Measurements from ENCODE around the gene USP6NL. TPM values are rescaled to one million over a fixed set of nuclear protein-coding genes. Genes with fewer than 3 reads are reported as not detected.

Gene USP6NL
- total and polyA plus RNA-seq, 10 of the 15 experiments (the other 5 are each of a cell fraction or from before 2014, with no cell fraction given): 4.0 to 27.7 (median 18.2) TPM

GRCh38 chr10:11435581-11435981 is 175.9 kb downstream of the USP6NL start:
- CTCF ChIA-PET: interaction anchor here (0.6 to 1.8 kb wide), 6 partner anchors 11 to 104 kb away, joined by 3 to 9 read pairs (median 4); no protein-coding TSS in a partner anchor
- no peak overlapping the region for H3K27ac ChIP-seq (ENCODE audit: control insufficient read depth, insufficient read depth)
- H3K9ac ChIP-seq (ENCODE audit: control insufficient read depth, insufficient read depth, low read length): no peak overlapping the region
- intact Hi-C loops (cut with micrococcal nuclease; ENCODE audit: unreplicated experiment) (loop anchor here (2.0 kb wide), 1 partner anchor 323 kb away; no protein-coding TSS in a partner anchor), in situ Hi-C loops (cut with MboI) (no loop called here)
- H4K20me1 ChIP-seq (ENCODE audit: control insufficient read depth, insufficient read depth): no peaks in the 10 kb centered on the region
- DNase-seq (ENCODE audit: low read depth, low spot score) (no peak), ATAC-seq (no peak), FAIRE-seq (no peak)
- H3K9me3 ChIP-seq (replicated peaks; ENCODE audit: control insufficient read depth, insufficient read depth, low read length): no peaks in the 10 kb centered on the region
- H3K27me3 ChIP-seq (replicated peaks in 1 of 2; ENCODE audit: control insufficient read depth in 2 of 2, insufficient read depth in 2 of 2, low read length in 1 of 2): no peaks in the 10 kb centered on the region
- H3K79me2 ChIP-seq (ENCODE audit: control insufficient read depth, insufficient read depth, low read length): no peaks in the 10 kb centered on the region
- 35% methylated on average over 9 of the region's 9 CpGs for WGBS (ENCODE audit: insufficient coverage, insufficient replicate concordance, low lambda C conversion rate, missing lambda C conversion rate)
- H3K36me3 ChIP-seq (ENCODE audit: control insufficient read depth in 2 of 2, insufficient read depth in 2 of 2, low read length in 1 of 2): no peaks in the 10 kb centered on the region
- RAD21 ChIA-PET (ENCODE audit: unreplicated experiment): interaction anchor here (0.6 to 1.3 kb wide), 2 partner anchors 31 to 483 kb away, joined by 3 to 4 read pairs; no protein-coding TSS in a partner anchor
- H3K4me1 ChIP-seq (ENCODE audit: control insufficient read depth, insufficient read depth, low read length): peaks cover 5% of the 10 kb centered on the region
- TF ChIP-seq MYC (IDR thresholded peaks at IDR 0.05; ENCODE audit: insufficient read depth, insufficient read length, insufficient replicate concordance, low read length, severe bottlenecking): no peak
- TF ChIP-seq MAX (IDR thresholded peaks at IDR 0.05; ENCODE audit: low read depth, low read length): no peak
- no peak for TF ChIP-seq NRF1 (conservative IDR thresholded peaks at IDR 0.05; ENCODE audit: low read depth, low read length)
- no peak for TF ChIP-seq BACH1 (IDR thresholded peaks at IDR 0.05; ENCODE audit: borderline replicate concordance)
- H3K4me2 ChIP-seq (ENCODE audit: control insufficient read depth, insufficient read depth): no peak overlapping the region
- no TSS peak for BruUV-seq (replicated peaks)
- H3K4me3 ChIP-seq: no peak overlapping the region
- POLR2A ChIA-PET: interaction anchor here (0.6 kb wide), 1 partner anchor 9 kb away, joined by 6 read pairs; no protein-coding TSS in a partner anchor
- SMC1A ChIA-PET (ENCODE audit: uncharacterized antibody, unreplicated experiment): interaction anchor here (0.6 to 1.7 kb wide), 2 partner anchors 12 to 16 kb away, joined by 3 to 6 read pairs; no protein-coding TSS in a partner anchor
- H2AFZ ChIP-seq (ENCODE audit: control insufficient read depth, low read depth, low read length): no peak overlapping the region

GRCh38 chr10:11434324-11434723 is 177.1 kb downstream of the USP6NL start:
- no peaks in the 10 kb centered on the region for H3K4me1 ChIP-seq (ENCODE audit: control insufficient read depth, insufficient read depth, low read length)
- FAIRE-seq (peak; percentile 18), ATAC-seq (peak; percentile 81), DNase-seq (ENCODE audit: low read depth, low spot score) (no peak)
- no peak overlapping the region for H3K4me2 ChIP-seq (ENCODE audit: control insufficient read depth, insufficient read depth)
- no peak overlapping the region for H2AFZ ChIP-seq (ENCODE audit: control insufficient read depth, low read depth, low read length)
- ChIA-PET POLR2A (no interaction called here), SMC1A (ENCODE audit: uncharacterized antibody, unreplicated experiment) (interaction anchor here (1.0 kb wide), 1 partner anchor 15 kb away, joined by 3 read pairs; no protein-coding TSS in a partner anchor), RAD21 (ENCODE audit: unreplicated experiment) (no interaction called here), CTCF (interaction anchor here (1.8 kb wide), 1 partner anchor 39 kb away, joined by 4 read pairs; no protein-coding TSS in a partner anchor)
- H3K27me3 ChIP-seq (replicated peaks in 1 of 2; ENCODE audit: control insufficient read depth in 2 of 2, insufficient read depth in 2 of 2, low read length in 1 of 2): no peaks in the 10 kb centered on the region; a peak in 1 of 4 replicates
- WGBS (ENCODE audit: insufficient coverage, insufficient replicate concordance, low lambda C conversion rate, missing lambda C conversion rate): 14% methylated on average over 2 of the region's 2 CpGs
- H3K27ac ChIP-seq (ENCODE audit: control insufficient read depth, insufficient read depth): no peak overlapping the region
- H3K9me3 ChIP-seq (replicated peaks; ENCODE audit: control insufficient read depth, insufficient read depth, low read length): peaks cover 1% of the 10 kb centered on the region; the same call in 1 of the 3 replicates
- intact Hi-C loops (cut with micrococcal nuclease; ENCODE audit: unreplicated experiment): loop anchor here (1.0 to 2.0 kb wide), 2 partner anchors 38 to 324 kb away; no protein-coding TSS in a partner anchor
- in situ Hi-C loops (cut with MboI): no loop called here
- H3K79me2 ChIP-seq (ENCODE audit: control insufficient read depth, insufficient read depth, low read length): no peaks in the 10 kb centered on the region
- no TSS peak for BruUV-seq (replicated peaks)
- H3K36me3 ChIP-seq (ENCODE audit: control insufficient read depth in 2 of 2, insufficient read depth in 2 of 2, low read length in 1 of 2): no peaks in the 10 kb centered on the region
- H3K4me3 ChIP-seq: no peak overlapping the region
- no peaks in the 10 kb centered on the region for H4K20me1 ChIP-seq (ENCODE audit: control insufficient read depth, insufficient read depth)
- H3K9ac ChIP-seq (ENCODE audit: control insufficient read depth, insufficient read depth, low read length): no peak overlapping the region
- TF ChIP-seq RAD21 (IDR thresholded peaks at IDR 0.05; ENCODE audit: insufficient read depth, low read depth, low read length) (peak; percentile 83), SMC3 (IDR thresholded peaks at IDR 0.05; ENCODE audit: borderline replicate concordance, low read length) (peak; percentile 77; the same call in 1 of the 2 replicates), PBX3 (IDR thresholded peaks at IDR 0.05; ENCODE audit: insufficient replicate concordance, low read depth, low read length) (no peak), MLLT1 (IDR thresholded peaks at IDR 0.05) (no peak), BCL3 (IDR thresholded peaks at IDR 0.05; ENCODE audit: borderline replicate concordance, insufficient read depth, low read depth, low read length, poor library complexity, severe bottlenecking) (no peak), YY1 (IDR thresholded peaks at IDR 0.05; ENCODE audit: low read depth, low read length) (peak; percentile 48; the same call in 1 of the 2 replicates), CBX5 (IDR thresholded peaks at IDR 0.05; ENCODE audit: low read depth) (no peak)

Measured in GM12878 (cell line).